ENCODE data around the gene DOCK2.
"Not testable (repeated sequence)": the region's sequence is repeated elsewhere in the genome, so short reads cannot be mapped to it uniquely, and the experiment has no call there.

DOCK2 gene

DNA sequence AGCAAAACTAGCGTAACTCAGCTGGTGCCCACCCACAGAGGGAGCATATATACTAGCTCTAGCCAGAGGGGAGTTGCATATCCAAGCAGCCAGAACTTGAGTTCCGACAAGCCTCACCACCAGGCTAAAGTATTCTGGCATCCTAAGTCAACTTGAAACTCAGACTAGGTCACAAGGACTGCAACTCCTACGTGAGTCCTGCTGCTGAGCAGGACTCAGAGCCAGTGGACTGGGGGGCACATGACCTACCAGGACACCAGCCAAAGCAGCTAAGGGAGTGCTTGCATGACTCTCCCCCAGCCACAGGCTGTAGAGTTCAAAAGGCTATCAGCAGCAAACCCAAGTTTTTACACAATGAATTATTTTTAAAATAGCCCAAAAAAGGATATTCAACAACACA lies 27.4 kb upstream of the DOCK2 start:
- no peaks in the 10 kb centered on the region for H3K9me2 ChIP-seq (replicated peaks; ENCODE audit: insufficient read depth, low read length)
- H3K9ac ChIP-seq (ENCODE audit: low read length) = no peak overlapping the region
- H4K20me1 ChIP-seq (ENCODE audit: insufficient read depth, low read length) = no peaks in the 10 kb centered on the region
- DNase-seq = no peak
- no peaks in the 10 kb centered on the region for H3K9me3 ChIP-seq (replicated peaks; ENCODE audit: insufficient read depth, low read length)
- no peak overlapping the region for H3K4me3 ChIP-seq (ENCODE audit: low read length)
- no peak overlapping the region for H3K4me2 ChIP-seq (ENCODE audit: low read depth, low read length)
- H3F3A ChIP-seq (ENCODE audit: insufficient read depth, low read length) = no peaks in the 10 kb centered on the region
- no peak overlapping the region for H3K27ac ChIP-seq (ENCODE audit: low read length)
- H3K4me1 ChIP-seq (ENCODE audit: low read length) = no peaks in the 10 kb centered on the region
- H2AFZ ChIP-seq (ENCODE audit: low read length) = no peak overlapping the region
- H3K27me3 ChIP-seq (replicated peaks; ENCODE audit: insufficient read depth, low read length) = no peaks in the 10 kb centered on the region
- TF ChIP-seq EZH2 (optimal IDR thresholded peaks at IDR 0.05; ENCODE audit: low read depth, low read length) (no peak), EZH2phosphoT487 (IDR thresholded peaks at IDR 0.05; ENCODE audit: low read length) (no peak)
- TF ChIP-seq, protein P1, sequence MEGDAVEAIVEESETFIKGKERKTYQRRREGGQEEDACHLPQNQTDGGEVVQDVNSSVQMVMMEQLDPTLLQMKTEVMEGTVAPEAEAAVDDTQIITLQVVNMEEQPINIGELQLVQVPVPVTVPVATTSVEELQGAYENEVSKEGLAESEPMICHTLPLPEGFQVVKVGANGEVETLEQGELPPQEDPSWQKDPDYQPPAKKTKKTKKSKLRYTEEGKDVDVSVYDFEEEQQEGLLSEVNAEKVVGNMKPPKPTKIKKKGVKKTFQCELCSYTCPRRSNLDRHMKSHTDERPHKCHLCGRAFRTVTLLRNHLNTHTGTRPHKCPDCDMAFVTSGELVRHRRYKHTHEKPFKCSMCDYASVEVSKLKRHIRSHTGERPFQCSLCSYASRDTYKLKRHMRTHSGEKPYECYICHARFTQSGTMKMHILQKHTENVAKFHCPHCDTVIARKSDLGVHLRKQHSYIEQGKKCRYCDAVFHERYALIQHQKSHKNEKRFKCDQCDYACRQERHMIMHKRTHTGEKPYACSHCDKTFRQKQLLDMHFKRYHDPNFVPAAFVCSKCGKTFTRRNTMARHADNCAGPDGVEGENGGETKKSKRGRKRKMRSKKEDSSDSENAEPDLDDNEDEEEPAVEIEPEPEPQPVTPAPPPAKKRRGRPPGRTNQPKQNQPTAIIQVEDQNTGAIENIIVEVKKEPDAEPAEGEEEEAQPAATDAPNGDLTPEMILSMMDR (IDR thresholded peaks at IDR 0.05; ENCODE audit: low read length) = no peak
- H3K36me3 ChIP-seq (replicated peaks; ENCODE audit: insufficient read depth, low read length) = no peaks in the 10 kb centered on the region
- no peaks in the 10 kb centered on the region for H3K79me2 ChIP-seq (ENCODE audit: low read length)

DNA sequence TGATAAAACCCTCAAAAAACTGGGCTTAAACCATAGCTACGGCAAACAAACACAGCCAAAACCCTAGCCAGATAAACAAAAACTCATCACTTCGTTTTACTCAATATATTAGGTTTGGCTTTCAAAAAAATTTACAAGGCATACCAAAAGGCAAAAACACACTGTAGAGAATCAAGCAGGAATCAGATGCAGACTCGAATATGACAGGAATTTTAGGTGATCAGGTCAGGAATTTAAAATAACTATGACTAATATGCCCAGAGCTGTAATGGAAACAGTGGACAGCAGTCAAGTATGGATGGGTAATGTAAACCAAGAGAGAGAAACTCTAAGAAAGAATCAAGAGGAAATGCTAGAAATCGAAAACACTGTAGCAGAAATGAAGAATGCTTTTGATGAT lies 26.5 kb upstream of the DOCK2 start:
- Histone ChIP-seq H3K9ac (ENCODE audit: low read length) (no peak overlapping the region), H3K9me3 (replicated peaks; ENCODE audit: insufficient read depth, low read length) (no peaks in the 10 kb centered on the region), H3K79me2 (ENCODE audit: low read length) (no peaks in the 10 kb centered on the region), H3K36me3 (replicated peaks; ENCODE audit: insufficient read depth, low read length) (no peaks in the 10 kb centered on the region), H3K4me3 (ENCODE audit: low read length) (no peak overlapping the region), H3K27me3 (replicated peaks; ENCODE audit: insufficient read depth, low read length) (no peaks in the 10 kb centered on the region), H2AFZ (ENCODE audit: low read length) (no peak overlapping the region), H3F3A (ENCODE audit: insufficient read depth, low read length) (no peaks in the 10 kb centered on the region), H3K27ac (ENCODE audit: low read length) (no peak overlapping the region), H4K20me1 (ENCODE audit: insufficient read depth, low read length) (no peaks in the 10 kb centered on the region), H3K9me2 (replicated peaks; ENCODE audit: insufficient read depth, low read length) (no peaks in the 10 kb centered on the region), H3K4me1 (ENCODE audit: low read length) (no peaks in the 10 kb centered on the region), H3K4me2 (ENCODE audit: low read depth, low read length) (no peak overlapping the region)
- DNase-seq = no peak
- TF ChIP-seq EZH2phosphoT487 (IDR thresholded peaks at IDR 0.05; ENCODE audit: low read length) (no peak), EZH2 (optimal IDR thresholded peaks at IDR 0.05; ENCODE audit: low read depth, low read length) (no peak)
- TF ChIP-seq, protein P1 (IDR thresholded peaks at IDR 0.05; ENCODE audit: low read length) = no peak

DNA sequence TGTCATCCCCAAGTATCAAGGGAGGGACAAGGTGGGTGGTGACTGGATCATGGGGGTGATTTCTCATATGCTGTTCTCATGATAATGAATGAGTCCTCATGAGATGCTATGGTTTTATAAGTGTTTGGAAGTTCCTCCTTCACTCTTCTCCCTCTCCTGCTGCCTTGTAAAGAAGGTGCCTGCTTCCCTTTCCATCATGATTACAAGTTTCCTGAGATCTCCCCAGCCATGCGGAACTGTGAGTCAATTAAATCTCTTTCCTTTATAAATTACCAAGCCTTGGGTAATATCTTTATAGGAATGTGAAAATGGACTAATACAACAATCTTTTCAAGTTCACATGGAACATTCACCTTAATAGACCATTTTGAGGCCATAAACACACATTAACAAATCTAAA lies 21.5 kb upstream of the DOCK2 start:
- no peak for DNase-seq
- Histone ChIP-seq H3F3A (ENCODE audit: insufficient read depth, low read length) (no peaks in the 10 kb centered on the region), H3K4me3 (ENCODE audit: low read length) (no peak overlapping the region), H3K9ac (ENCODE audit: low read length) (no peak overlapping the region), H2AFZ (ENCODE audit: low read length) (no peak overlapping the region), H3K79me2 (ENCODE audit: low read length) (no peaks in the 10 kb centered on the region), H3K9me2 (replicated peaks; ENCODE audit: insufficient read depth, low read length) (no peaks in the 10 kb centered on the region), H3K27ac (ENCODE audit: low read length) (no peak overlapping the region), H4K20me1 (ENCODE audit: insufficient read depth, low read length) (no peaks in the 10 kb centered on the region), H3K27me3 (replicated peaks; ENCODE audit: insufficient read depth, low read length) (no peaks in the 10 kb centered on the region), H3K4me1 (ENCODE audit: low read length) (no peaks in the 10 kb centered on the region), H3K36me3 (replicated peaks; ENCODE audit: insufficient read depth, low read length) (no peaks in the 10 kb centered on the region), H3K9me3 (replicated peaks; ENCODE audit: insufficient read depth, low read length) (no peaks in the 10 kb centered on the region), H3K4me2 (ENCODE audit: low read depth, low read length) (no peak overlapping the region)
- TF ChIP-seq EZH2phosphoT487 (IDR thresholded peaks at IDR 0.05; ENCODE audit: low read length) (no peak), EZH2 (optimal IDR thresholded peaks at IDR 0.05; ENCODE audit: low read depth, low read length) (no peak)
- TF ChIP-seq, protein P1 (IDR thresholded peaks at IDR 0.05; ENCODE audit: low read length) = no peak

DNA sequence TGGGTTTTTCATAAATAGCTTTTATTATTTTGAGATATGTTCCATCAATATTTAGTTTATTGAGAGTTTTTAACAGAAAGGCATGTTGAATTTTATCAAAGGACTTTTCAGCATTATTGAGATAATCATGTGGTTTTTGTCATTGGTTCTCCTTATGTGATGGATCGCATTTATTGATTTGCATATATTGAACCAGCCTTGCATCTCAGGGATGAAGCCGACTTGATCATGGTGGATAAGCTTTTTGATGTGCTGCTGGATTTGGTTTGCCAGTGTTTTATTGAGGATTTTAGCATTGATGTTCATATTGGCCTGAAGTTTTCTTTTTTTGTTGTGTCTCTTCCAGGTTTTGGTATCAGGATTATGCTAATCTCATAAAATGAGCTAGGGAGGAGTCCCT lies 12.8 kb upstream of the DOCK2 start:
- H3K4me2 ChIP-seq (ENCODE audit: low read depth, low read length); H3F3A ChIP-seq (ENCODE audit: insufficient read depth, low read length); H4K20me1 ChIP-seq (ENCODE audit: insufficient read depth, low read length); H3K27ac ChIP-seq (ENCODE audit: low read length); H3K9me3 ChIP-seq (replicated peaks; ENCODE audit: insufficient read depth, low read length); H2AFZ ChIP-seq (ENCODE audit: low read length); H3K27me3 ChIP-seq (replicated peaks; ENCODE audit: insufficient read depth, low read length); H3K9me2 ChIP-seq (replicated peaks; ENCODE audit: insufficient read depth, low read length); DNase-seq; H3K9ac ChIP-seq (ENCODE audit: low read length); H3K36me3 ChIP-seq (replicated peaks; ENCODE audit: insufficient read depth, low read length); H3K4me1 ChIP-seq (ENCODE audit: low read length); H3K79me2 ChIP-seq (ENCODE audit: low read length); H3K4me3 ChIP-seq (ENCODE audit: low read length): not testable (repeated sequence)

All from MM.1S (cell line).